Cerebellar cortex (tissue), 1 donor: ENCODE measurements around the gene SLC17A2.

Experiments
- DNase-seq: peaks from one replicate; pipeline ENCODE4 v3.0.0-alpha.2; 2015; ENCODE audit warnings: low spot score

SLC17A2 gene

GRCh38 chr6:25930532-25931410 is at the start of gene SLC17A2:
Gene SLC17A2, minus strand, starts transcription at chr6:25930691. Its CDS starts 4,895 bp downstream, at chr6:25925796.
- DNase-seq, result no peak

- no peak for DNase-seq
Observed at GRCh38 chr6:25975923-25976560, 45.6 kb upstream of the SLC17A2 start.

- no peak for DNase-seq
Observed at GRCh38 chr6:25973923-25974555, 43.5 kb upstream of the SLC17A2 start.

- DNase-seq, result no peak
Observed at GRCh38 chr6:25972902-25973301, 42.4 kb upstream of the SLC17A2 start.

- DNase-seq, result no peak
Observed at GRCh38 chr6:25972128-25972527, 41.6 kb upstream of the SLC17A2 start.

GRCh38 chr6:25971187-25971821 is 40.8 kb upstream of the SLC17A2 start:
- no peak for DNase-seq

- no peak for DNase-seq
Observed at GRCh38 chr6:25968769-25969168, 38.3 kb upstream of the SLC17A2 start.

GRCh38 chr6:25966711-25967110 is 36.2 kb upstream of the SLC17A2 start:
- no peak for DNase-seq

GRCh38 chr6:25965058-25965457 is 34.6 kb upstream of the SLC17A2 start:
- DNase-seq, result no peak

- DNase-seq, result no peak
Observed at GRCh38 chr6:25963426-25964123, 33.1 kb upstream of the SLC17A2 start.

GRCh38 chr6:25962149-25963127 is 31.9 kb upstream of the SLC17A2 start, which contains the start of gene TRIM38:
Gene TRIM38, plus strand, starts transcription at chr6:25962802. Its CDS starts 3,721 bp downstream, at chr6:25966523.
- DNase-seq, result peak; percentile 1

- DNase-seq, result no peak
Observed at GRCh38 chr6:25961619-25962148, 31.2 kb upstream of the SLC17A2 start.

GRCh38 chr6:25960734-25961133 is 30.2 kb upstream of the SLC17A2 start:
- DNase-seq, result no peak

GRCh38 chr6:25959890-25960536 is 29.5 kb upstream of the SLC17A2 start:
- no peak for DNase-seq

- DNase-seq, result no peak
Observed at GRCh38 chr6:25958700-25959162, 28.2 kb upstream of the SLC17A2 start.

- DNase-seq, result no peak
Observed at GRCh38 chr6:25956226-25956625, 25.7 kb upstream of the SLC17A2 start.

- no peak for DNase-seq
Observed at GRCh38 chr6:25954756-25955155, 24.3 kb upstream of the SLC17A2 start.

GRCh38 chr6:25953733-25954132 is 23.2 kb upstream of the SLC17A2 start:
- no peak for DNase-seq

GRCh38 chr6:25952535-25952934 is 22.0 kb upstream of the SLC17A2 start:
- DNase-seq, result no peak
